ENCODE results near the gene PCGF3. TPM values are rescaled to one million over a fixed set of nuclear protein-coding genes. Genes with fewer than 3 reads are reported as not detected.

Gene PCGF3
- total and polyA plus RNA-seq, 2 donors from 2014 or later = 21.7 to 59.6 TPM

- intact Hi-C loops (cut with DNase I) = no loop called here
- H3K27me3 ChIP-seq (ENCODE audit: control insufficient read depth, insufficient read depth, low read length) = peaks cover 5% of the 10 kb centered on the region
- no peak overlapping the region for H3K9ac ChIP-seq (ENCODE audit: low read length in 3 of 3)
- peaks cover 0 to 5% (median 0%) of the 10 kb centered on the region in 3 donors for H3K4me1 ChIP-seq (ENCODE audit: control insufficient read depth in 2 of 3, insufficient read depth in 2 of 3, low read depth in 1 of 3, low read length in 3 of 3)
- DNase-seq = peak in 1 of 5 donors; percentile 66
- H3K36me3 ChIP-seq (ENCODE audit: control insufficient read depth in 2 of 3, insufficient read depth in 3 of 3, low read length in 3 of 3) = no peaks in the 10 kb centered on the region
- H3K4me3 ChIP-seq (ENCODE audit: low read length in 3 of 3) = no peak overlapping the region
- no peak for FAIRE-seq
- TF ChIP-seq CTCF (IDR thresholded peaks at IDR 0.05; ENCODE audit: borderline replicate concordance, extremely low read depth, insufficient read depth) = no peak
- H3K27ac ChIP-seq (ENCODE audit: low read depth in 2 of 2, low read length in 2 of 2) = no peak overlapping the region
- H3K9me3 ChIP-seq (ENCODE audit: control insufficient read depth in 2 of 3, insufficient read depth in 1 of 3, low read length in 3 of 3) = no peaks in the 10 kb centered on the region
Observed at GRCh38 chr4:789571-790465, 84.2 kb downstream of the PCGF3 start.

- intact Hi-C loops (cut with DNase I) = no loop called here
- FAIRE-seq (no peak), DNase-seq (peak in 1 of 5 donors; percentile 58)
- Histone ChIP-seq H3K27me3 (ENCODE audit: control insufficient read depth, insufficient read depth, low read length) (peaks cover 3% of the 10 kb centered on the region), H3K9me3 (ENCODE audit: control insufficient read depth in 2 of 3, insufficient read depth in 1 of 3, low read length in 3 of 3) (no peaks in the 10 kb centered on the region), H3K4me1 (ENCODE audit: control insufficient read depth in 2 of 3, insufficient read depth in 2 of 3, low read depth in 1 of 3, low read length in 3 of 3) (peaks cover 0 to 3% (median 0%) of the 10 kb centered on the region in 3 donors), H3K9ac (ENCODE audit: low read length in 3 of 3) (no peak overlapping the region), H3K4me3 (ENCODE audit: low read length in 3 of 3) (no peak overlapping the region), H3K27ac (ENCODE audit: low read depth in 2 of 2, low read length in 2 of 2) (no peak overlapping the region), H3K36me3 (ENCODE audit: control insufficient read depth in 2 of 3, insufficient read depth in 3 of 3, low read length in 3 of 3) (no peaks in the 10 kb centered on the region)
- TF ChIP-seq CTCF (IDR thresholded peaks at IDR 0.05; ENCODE audit: borderline replicate concordance, extremely low read depth, insufficient read depth) = no peak
Observed at GRCh38 chr4:790466-790820, 84.8 kb downstream of the PCGF3 start.

- Histone ChIP-seq H3K27ac (ENCODE audit: low read depth in 2 of 2, low read length in 2 of 2) (no peak overlapping the region), H3K36me3 (ENCODE audit: control insufficient read depth in 2 of 3, insufficient read depth in 3 of 3, low read length in 3 of 3) (no peaks in the 10 kb centered on the region), H3K9ac (ENCODE audit: low read length in 3 of 3) (no peak overlapping the region), H3K4me3 (ENCODE audit: low read length in 3 of 3) (no peak overlapping the region), H3K4me1 (ENCODE audit: control insufficient read depth in 2 of 3, insufficient read depth in 2 of 3, low read depth in 1 of 3, low read length in 3 of 3) (peaks cover 0 to 2% (median 0%) of the 10 kb centered on the region in 3 donors), H3K9me3 (ENCODE audit: control insufficient read depth in 2 of 3, insufficient read depth in 1 of 3, low read length in 3 of 3) (no peaks in the 10 kb centered on the region), H3K27me3 (ENCODE audit: control insufficient read depth, insufficient read depth, low read length) (peaks cover 3% of the 10 kb centered on the region)
- FAIRE-seq (no peak), DNase-seq (peak in 2 of 5 donors; percentile 62 to 69)
- intact Hi-C loops (cut with DNase I) = no loop called here
- TF ChIP-seq CTCF (IDR thresholded peaks at IDR 0.05; ENCODE audit: borderline replicate concordance, extremely low read depth, insufficient read depth) = no peak
Observed at GRCh38 chr4:791252-791897, 85.7 kb downstream of the PCGF3 start.

Measured in kidney (tissue), 14 donors.